Liver (tissue), 9 donors: ENCODE data around the gene C11orf98. TPM values are rescaled to one million over a fixed set of nuclear protein-coding genes. Genes with fewer than 3 reads are reported as not detected.

ENCODE experiments used
- DNase-seq: peaks from one replicate; pipeline ENCODE4 v3.0.0-alpha.2; 2017; ENCODE audit warnings: low spot score
- H3K27ac ChIP-seq, 2 donors: one replicate each; pipeline ENCODE4 v1.7.0; 2013; ENCODE audit warnings: inconsistent platforms in 2 of 2, low read length in 2 of 2, control low read depth in 1 of 2, low read depth in 1 of 2, mild to moderate bottlenecking in 1 of 2
- H3K27me3 ChIP-seq, 4 donors: one replicate each; pipeline versions ENCODE4 v1.6.1 to v1.7.0; 2013; ENCODE audit warnings: low read length in 3 of 4, inconsistent platforms in 1 of 4, mild to moderate bottlenecking in 1 of 4, moderate library complexity in 1 of 4; ENCODE audit not compliant: control insufficient read depth in 4 of 4, insufficient read depth in 4 of 4
- H3K36me3 ChIP-seq, 4 donors: one replicate each; pipeline versions ENCODE4 v1.6.1 to v1.7.0; 2013; ENCODE audit warnings: low read length in 3 of 4, mild to moderate bottlenecking in 3 of 4, low read depth in 1 of 4, moderate library complexity in 1 of 4; ENCODE audit not compliant: control insufficient read depth in 4 of 4, insufficient read depth in 3 of 4
- H3K4me1 ChIP-seq, 4 donors: one replicate each; pipeline versions ENCODE4 v1.6.1 to v1.7.0; 2013; ENCODE audit warnings: low read length in 3 of 4, mild to moderate bottlenecking in 3 of 4, moderate library complexity in 1 of 4; ENCODE audit not compliant: control insufficient read depth in 4 of 4, insufficient read depth in 4 of 4
- H3K4me3 ChIP-seq, 3 donors: one replicate each; pipeline versions ENCODE4 v1.6.1 to v1.7.0; 2013; ENCODE audit warnings: low read length in 3 of 3, control low read depth in 1 of 3, low read depth in 1 of 3, mild to moderate bottlenecking in 1 of 3
- H3K9ac ChIP-seq, 2 donors: one replicate each; pipeline ENCODE4 v1.7.0; 2013; ENCODE audit warnings: low read length in 2 of 2, mild to moderate bottlenecking in 2 of 2, moderate library complexity in 2 of 2, control low read depth in 1 of 2, low read depth in 1 of 2
- H3K9me3 ChIP-seq, 4 donors: one replicate each; pipeline versions ENCODE4 v1.6.1 to v1.7.0; 2013; ENCODE audit warnings: low read length in 3 of 4; ENCODE audit not compliant: control insufficient read depth in 4 of 4
- EGR1 ChIP-seq, 2 donors: IDR thresholded peaks; 2 replicates each; pipeline ENCODE4 v1.6.1; 2016 to 2018; ENCODE audit warnings: antibody characterized with exemption in 2 of 2, low read depth in 2 of 2
- FOXA2 ChIP-seq: IDR thresholded peaks from 2 replicates; pipeline ENCODE4 v1.6.1; 2016; ENCODE audit warnings: antibody characterized with exemption
- GABPA ChIP-seq, 2 donors: IDR thresholded peaks in 1 of 2; conservative IDR thresholded peaks in 1 of 2; 2 replicates each; pipeline ENCODE4 v1.6.1; 2016; ENCODE audit warnings: antibody characterized with exemption in 2 of 2, mild to moderate bottlenecking in 1 of 2, moderate library complexity in 1 of 2
- HNF4A ChIP-seq, 2 donors: conservative IDR thresholded peaks; 2 replicates each; pipeline ENCODE4 v1.6.1; 2016; ENCODE audit warnings: antibody characterized with exemption in 2 of 2, mild to moderate bottlenecking in 2 of 2
- JUND ChIP-seq, 2 donors: IDR thresholded peaks; 2 replicates each; pipeline ENCODE4 v1.6.1; 2016; ENCODE audit warnings: antibody characterized with exemption in 2 of 2
- NR2F2 ChIP-seq: IDR thresholded peaks from 2 replicates; pipeline ENCODE4 v1.6.1; 2016; ENCODE audit warnings: antibody characterized with exemption
- RAD21 ChIP-seq, 2 donors: IDR thresholded peaks; 2 replicates each; pipeline ENCODE4 v1.6.1; 2016; ENCODE audit warnings: antibody characterized with exemption in 2 of 2, mild to moderate bottlenecking in 2 of 2
- RXRA ChIP-seq, 2 donors: IDR thresholded peaks; 2 replicates each; pipeline ENCODE4 v1.6.1; 2017 to 2018; ENCODE audit warnings: antibody characterized with exemption in 2 of 2, mild to moderate bottlenecking in 1 of 2
- SP1 ChIP-seq: IDR thresholded peaks from 2 replicates; pipeline ENCODE4 v1.6.1; 2018; ENCODE audit warnings: antibody characterized with exemption, mild to moderate bottlenecking
- YY1 ChIP-seq: IDR thresholded peaks from 2 replicates; pipeline ENCODE4 v1.6.1; 2016; ENCODE audit warnings: antibody characterized with exemption, mild to moderate bottlenecking
- WGBS: extraction: QIAGEN DNeasy Blood & Tissue Kit; methylation state at CpG from one replicate; pipeline ENCODE4 v1.1.7; 2013; 5-methylcytosine and 5-hydroxymethylcytosine counted together
- polyA plus RNA-seq, 2 donors: library from polyadenylated mRNA; stranded (reverse) in 1 of 2; unstranded in 1 of 2; fragments of 200-250 nt in 1 of 2; fragments of >200 nt in 1 of 2; fragmentation: Nextera tagmentation in 1 of 2; extraction: Ambion mirVana in 1 of 2; gene quantifications; one replicate each; pipeline versions ENCODE4 v1.2.1 to v1.2.3, GENCODE V29; 2013 to 2015
- total RNA-seq, 2 donors: library from RNA; depleted of rRNA; stranded (reverse); fragments of >200 nt; gene quantifications; one replicate each; pipeline ENCODE4 v1.2.3, GENCODE V29; 2014
- TF ChIP-seq, protein P1 (sequence below): IDR thresholded peaks from 2 replicates; pipeline ENCODE4 v1.6.1; 2016; ENCODE audit warnings: antibody characterized with exemption
- TF ChIP-seq, protein P2 (sequence below): IDR thresholded peaks from 2 replicates; pipeline ENCODE4 v1.6.1; 2016; ENCODE audit warnings: antibody characterized with exemption
- TF ChIP-seq, protein P3 (sequence below): IDR thresholded peaks from 2 replicates; pipeline ENCODE4 v1.6.1; 2016; ENCODE audit warnings: antibody characterized with exemption, mild to moderate bottlenecking
- TF ChIP-seq, protein P4 (sequence below): IDR thresholded peaks from 2 replicates; pipeline ENCODE4 v1.6.1; 2016; ENCODE audit warnings: antibody characterized with exemption
- TF ChIP-seq, protein P5 (sequence below): fragments of 150-350 bp; IDR thresholded peaks from 2 replicates; pipeline ENCODE4 v1.5.1; 2017; ENCODE audit warnings: improper control_type of control experiment, low read depth, low read length; ENCODE audit not compliant: missing input control
- donor health status: healthy.
- donor health status: healthy.
- donor health status: healthy.
- donor health status: healthy.
- donor health status: healthy.

C11orf98 gene
- total and polyA plus RNA-seq, 4 donors = 16.5 to 49.9 (median 30.7) TPM

DNA sequence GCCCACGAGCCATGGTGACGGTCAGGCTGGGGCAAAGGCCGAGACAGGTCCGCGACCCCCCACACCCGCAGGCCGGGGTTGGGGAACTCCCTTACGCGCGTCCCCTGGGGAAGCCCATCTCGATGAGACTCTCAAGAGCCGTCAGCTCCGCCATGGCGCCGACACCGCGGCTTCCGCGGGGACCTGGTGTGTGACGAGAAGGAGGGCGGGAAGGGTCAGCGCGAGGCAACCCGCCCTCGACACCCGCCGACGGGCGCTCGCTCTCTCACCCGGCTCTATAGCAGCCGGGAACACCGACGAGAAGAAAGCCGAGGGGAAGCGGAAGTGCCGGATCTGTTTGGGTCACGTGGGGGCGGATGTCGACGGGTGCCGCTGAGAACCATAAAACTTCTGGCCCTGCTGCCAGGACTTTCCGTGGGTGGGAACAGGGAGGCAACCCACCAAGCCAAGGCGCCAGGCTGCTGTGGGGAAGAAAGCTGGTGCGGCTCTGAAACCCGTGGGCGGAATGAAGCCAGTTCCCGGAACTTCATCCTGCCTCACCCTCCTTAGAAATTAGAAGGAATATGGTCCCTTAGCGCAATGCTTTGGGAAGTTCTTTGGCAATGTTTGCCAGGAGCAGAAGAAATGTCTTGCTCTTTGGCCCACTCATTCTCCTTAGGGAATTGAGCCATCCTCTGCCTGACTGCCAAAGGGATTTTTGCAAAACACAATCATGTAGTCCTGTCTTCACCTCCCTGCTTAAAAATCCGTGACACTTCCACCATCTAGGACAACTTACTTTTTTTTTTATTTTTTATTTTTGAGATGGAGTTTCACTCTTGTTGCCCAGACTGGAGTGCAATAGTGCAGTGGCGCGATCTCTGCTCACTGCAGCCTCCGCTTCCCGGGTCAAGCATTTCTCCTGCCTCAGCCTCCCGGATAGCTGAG is 14.0 kb upstream of the C11orf98 start, which contains the start of gene UBXN1:
Gene UBXN1, minus strand, starts transcription at position 304 of the 927 bp plus-strand sequence. Its CDS starts 150 bp downstream, at position 154.
- peak within 1 kb of the TSS; percentile 87 to 96 (median 90) for H3K4me3 ChIP-seq
- 8% methylated on average over 55 of the region's 55 CpGs for WGBS
- DNase-seq = peak; percentile 87

More for the DNA sequence above, 14.0 kb upstream of the C11orf98 start, which contains the start of gene UBXN1:
- H3K9me3 ChIP-seq = no peaks in the 10 kb centered on the region
- peaks cover 0 to 36% (median 30%) of the 10 kb centered on the region in 4 donors for H3K4me1 ChIP-seq
- peaks cover 0 to 5% (median 2%) of the 10 kb centered on the region in 4 donors for H3K36me3 ChIP-seq
- peak within 1 kb of the TSS; percentile 53 to 91 for H3K9ac ChIP-seq
- H3K27ac ChIP-seq = peak within 1 kb of the TSS; percentile 64 to 81
- peak; percentile 87 for TF ChIP-seq YY1
- TF ChIP-seq EGR1 (IDR thresholded peaks at IDR 0.05; ENCODE audit: low read depth in 2 of 2) = peak; percentile 68 to 87
- peak; percentile 14 for TF ChIP-seq NR2F2
- no peak for TF ChIP-seq JUND (IDR thresholded peaks at IDR 0.05)
- TF ChIP-seq FOXA2 = no peak
- TF ChIP-seq, protein P1, sequence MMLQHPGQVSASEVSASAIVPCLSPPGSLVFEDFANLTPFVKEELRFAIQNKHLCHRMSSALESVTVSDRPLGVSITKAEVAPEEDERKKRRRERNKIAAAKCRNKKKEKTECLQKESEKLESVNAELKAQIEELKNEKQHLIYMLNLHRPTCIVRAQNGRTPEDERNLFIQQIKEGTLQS = no peak
- TF ChIP-seq, protein P2, sequence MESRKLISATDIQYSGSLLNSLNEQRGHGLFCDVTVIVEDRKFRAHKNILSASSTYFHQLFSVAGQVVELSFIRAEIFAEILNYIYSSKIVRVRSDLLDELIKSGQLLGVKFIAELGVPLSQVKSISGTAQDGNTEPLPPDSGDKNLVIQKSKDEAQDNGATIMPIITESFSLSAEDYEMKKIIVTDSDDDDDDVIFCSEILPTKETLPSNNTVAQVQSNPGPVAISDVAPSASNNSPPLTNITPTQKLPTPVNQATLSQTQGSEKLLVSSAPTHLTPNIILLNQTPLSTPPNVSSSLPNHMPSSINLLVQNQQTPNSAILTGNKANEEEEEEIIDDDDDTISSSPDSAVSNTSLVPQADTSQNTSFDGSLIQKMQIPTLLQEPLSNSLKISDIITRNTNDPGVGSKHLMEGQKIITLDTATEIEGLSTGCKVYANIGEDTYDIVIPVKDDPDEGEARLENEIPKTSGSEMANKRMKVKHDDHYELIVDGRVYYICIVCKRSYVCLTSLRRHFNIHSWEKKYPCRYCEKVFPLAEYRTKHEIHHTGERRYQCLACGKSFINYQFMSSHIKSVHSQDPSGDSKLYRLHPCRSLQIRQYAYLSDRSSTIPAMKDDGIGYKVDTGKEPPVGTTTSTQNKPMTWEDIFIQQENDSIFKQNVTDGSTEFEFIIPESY = peak; percentile 94
- peak in 1 of 2 donors; percentile 4 for TF ChIP-seq HNF4A (conservative IDR thresholded peaks at IDR 0.05)
- TF ChIP-seq RXRA (IDR thresholded peaks at IDR 0.05) = peak; percentile 49 to 64
- TF ChIP-seq, protein P3, sequence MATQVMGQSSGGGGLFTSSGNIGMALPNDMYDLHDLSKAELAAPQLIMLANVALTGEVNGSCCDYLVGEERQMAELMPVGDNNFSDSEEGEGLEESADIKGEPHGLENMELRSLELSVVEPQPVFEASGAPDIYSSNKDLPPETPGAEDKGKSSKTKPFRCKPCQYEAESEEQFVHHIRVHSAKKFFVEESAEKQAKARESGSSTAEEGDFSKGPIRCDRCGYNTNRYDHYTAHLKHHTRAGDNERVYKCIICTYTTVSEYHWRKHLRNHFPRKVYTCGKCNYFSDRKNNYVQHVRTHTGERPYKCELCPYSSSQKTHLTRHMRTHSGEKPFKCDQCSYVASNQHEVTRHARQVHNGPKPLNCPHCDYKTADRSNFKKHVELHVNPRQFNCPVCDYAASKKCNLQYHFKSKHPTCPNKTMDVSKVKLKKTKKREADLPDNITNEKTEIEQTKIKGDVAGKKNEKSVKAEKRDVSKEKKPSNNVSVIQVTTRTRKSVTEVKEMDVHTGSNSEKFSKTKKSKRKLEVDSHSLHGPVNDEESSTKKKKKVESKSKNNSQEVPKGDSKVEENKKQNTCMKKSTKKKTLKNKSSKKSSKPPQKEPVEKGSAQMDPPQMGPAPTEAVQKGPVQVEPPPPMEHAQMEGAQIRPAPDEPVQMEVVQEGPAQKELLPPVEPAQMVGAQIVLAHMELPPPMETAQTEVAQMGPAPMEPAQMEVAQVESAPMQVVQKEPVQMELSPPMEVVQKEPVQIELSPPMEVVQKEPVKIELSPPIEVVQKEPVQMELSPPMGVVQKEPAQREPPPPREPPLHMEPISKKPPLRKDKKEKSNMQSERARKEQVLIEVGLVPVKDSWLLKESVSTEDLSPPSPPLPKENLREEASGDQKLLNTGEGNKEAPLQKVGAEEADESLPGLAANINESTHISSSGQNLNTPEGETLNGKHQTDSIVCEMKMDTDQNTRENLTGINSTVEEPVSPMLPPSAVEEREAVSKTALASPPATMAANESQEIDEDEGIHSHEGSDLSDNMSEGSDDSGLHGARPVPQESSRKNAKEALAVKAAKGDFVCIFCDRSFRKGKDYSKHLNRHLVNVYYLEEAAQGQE = peak; percentile 52
- TF ChIP-seq, protein P4, sequence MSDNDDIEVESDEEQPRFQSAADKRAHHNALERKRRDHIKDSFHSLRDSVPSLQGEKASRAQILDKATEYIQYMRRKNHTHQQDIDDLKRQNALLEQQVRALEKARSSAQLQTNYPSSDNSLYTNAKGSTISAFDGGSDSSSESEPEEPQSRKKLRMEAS = peak; percentile 79
- peak; percentile 29 to 50 for TF ChIP-seq RAD21 (IDR thresholded peaks at IDR 0.05)
- TF ChIP-seq SP1 = peak; percentile 65
- peak; percentile 75 to 97 for TF ChIP-seq GABPA (IDR thresholded peaks at IDR 0.05 in 1 of 2, conservative IDR thresholded peaks at IDR 0.05 in 1 of 2)
- TF ChIP-seq, protein P5, sequence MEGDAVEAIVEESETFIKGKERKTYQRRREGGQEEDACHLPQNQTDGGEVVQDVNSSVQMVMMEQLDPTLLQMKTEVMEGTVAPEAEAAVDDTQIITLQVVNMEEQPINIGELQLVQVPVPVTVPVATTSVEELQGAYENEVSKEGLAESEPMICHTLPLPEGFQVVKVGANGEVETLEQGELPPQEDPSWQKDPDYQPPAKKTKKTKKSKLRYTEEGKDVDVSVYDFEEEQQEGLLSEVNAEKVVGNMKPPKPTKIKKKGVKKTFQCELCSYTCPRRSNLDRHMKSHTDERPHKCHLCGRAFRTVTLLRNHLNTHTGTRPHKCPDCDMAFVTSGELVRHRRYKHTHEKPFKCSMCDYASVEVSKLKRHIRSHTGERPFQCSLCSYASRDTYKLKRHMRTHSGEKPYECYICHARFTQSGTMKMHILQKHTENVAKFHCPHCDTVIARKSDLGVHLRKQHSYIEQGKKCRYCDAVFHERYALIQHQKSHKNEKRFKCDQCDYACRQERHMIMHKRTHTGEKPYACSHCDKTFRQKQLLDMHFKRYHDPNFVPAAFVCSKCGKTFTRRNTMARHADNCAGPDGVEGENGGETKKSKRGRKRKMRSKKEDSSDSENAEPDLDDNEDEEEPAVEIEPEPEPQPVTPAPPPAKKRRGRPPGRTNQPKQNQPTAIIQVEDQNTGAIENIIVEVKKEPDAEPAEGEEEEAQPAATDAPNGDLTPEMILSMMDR = no peak
- H3K27me3 ChIP-seq = no peaks in the 10 kb centered on the region
